Upper lobe of right lung (tissue), 1 donor: Measurements from ENCODE around the gene TRAF2. TPM values are rescaled to one million over a fixed set of nuclear protein-coding genes. Genes with fewer than 3 reads are reported as not detected.

Source experiments
- ATAC-seq: fragments of 200-7000 bp; cut with Tn5 transposase; one replicate; pipeline ENCODE4 v1.9.1; 2020; ENCODE audit warnings: mild to moderate bottlenecking, moderate library complexity
- DNase-seq: peaks from one replicate; pipeline ENCODE4 v3.0.0-alpha.2; 2020
- H3K27ac ChIP-seq: fragments of 200-600 bp; one replicate; pipeline ENCODE4 v1.8.0; 2022
- H3K27me3 ChIP-seq: fragments of 200-600 bp; one replicate; pipeline ENCODE4 v1.8.0; 2022; ENCODE audit warnings: mild to moderate bottlenecking
- H3K36me3 ChIP-seq: fragments of 200-600 bp; one replicate; pipeline ENCODE4 v1.8.0; 2022
- H3K4me1 ChIP-seq: fragments of 200-600 bp; one replicate; pipeline ENCODE4 v1.8.0; 2022
- H3K4me3 ChIP-seq: fragments of 200-600 bp; one replicate; pipeline ENCODE4 v1.8.0; 2022; ENCODE audit warnings: mild to moderate bottlenecking
- H3K9me3 ChIP-seq: fragments of 200-600 bp; one replicate; pipeline ENCODE4 v1.8.0; 2022
- intact Hi-C: fragments of 100-400 bp; cut with DNase I; formaldehyde crosslinking; loops from one replicate; pipeline ENCODE4 v1.11.0; 2022
- total RNA-seq: library from RNA; stranded (reverse); fragmentation: NEBNext Ultra II Directional; extraction: Animal tissue kit (Norgen Biotek cat#: 25700); gene quantifications from one replicate; pipeline ENCODE4 v1.2.1, GENCODE V29; 2021
- TF ChIP-seq, protein P1 (sequence below): fragments of 200-600 bp; IDR thresholded peaks from one replicate; pipeline ENCODE4 v1.8.0; 2022; ENCODE audit warnings: antibody characterized with exemption
- donor health status: DM: no; HTN: yes; CAD: no; lungs with severe emphysema.

Gene TRAF2
- total RNA-seq, 1 donor from 2014 or later: 14.8 TPM

DNA sequence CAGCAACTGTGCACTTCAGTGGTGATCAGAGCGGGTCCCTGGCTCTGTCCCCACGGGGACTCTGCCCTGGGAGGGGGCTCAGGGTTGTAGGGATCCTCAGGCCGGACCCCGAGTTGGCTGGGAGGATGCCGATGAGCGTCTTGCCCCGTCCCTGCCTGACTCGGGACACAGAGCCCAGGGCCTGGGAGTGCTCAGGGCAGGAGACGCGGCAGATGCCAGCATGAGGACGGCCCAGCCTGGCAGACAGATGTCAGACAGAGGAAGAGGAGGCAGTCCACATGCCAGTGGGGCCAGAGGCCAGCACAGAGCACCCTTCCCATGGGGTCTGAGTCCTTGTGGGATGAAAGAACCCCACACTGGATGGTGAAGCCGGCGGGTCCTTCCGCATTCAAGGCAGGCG, 77.0 kb downstream of the TRAF2 start:
- TF ChIP-seq, protein P1, sequence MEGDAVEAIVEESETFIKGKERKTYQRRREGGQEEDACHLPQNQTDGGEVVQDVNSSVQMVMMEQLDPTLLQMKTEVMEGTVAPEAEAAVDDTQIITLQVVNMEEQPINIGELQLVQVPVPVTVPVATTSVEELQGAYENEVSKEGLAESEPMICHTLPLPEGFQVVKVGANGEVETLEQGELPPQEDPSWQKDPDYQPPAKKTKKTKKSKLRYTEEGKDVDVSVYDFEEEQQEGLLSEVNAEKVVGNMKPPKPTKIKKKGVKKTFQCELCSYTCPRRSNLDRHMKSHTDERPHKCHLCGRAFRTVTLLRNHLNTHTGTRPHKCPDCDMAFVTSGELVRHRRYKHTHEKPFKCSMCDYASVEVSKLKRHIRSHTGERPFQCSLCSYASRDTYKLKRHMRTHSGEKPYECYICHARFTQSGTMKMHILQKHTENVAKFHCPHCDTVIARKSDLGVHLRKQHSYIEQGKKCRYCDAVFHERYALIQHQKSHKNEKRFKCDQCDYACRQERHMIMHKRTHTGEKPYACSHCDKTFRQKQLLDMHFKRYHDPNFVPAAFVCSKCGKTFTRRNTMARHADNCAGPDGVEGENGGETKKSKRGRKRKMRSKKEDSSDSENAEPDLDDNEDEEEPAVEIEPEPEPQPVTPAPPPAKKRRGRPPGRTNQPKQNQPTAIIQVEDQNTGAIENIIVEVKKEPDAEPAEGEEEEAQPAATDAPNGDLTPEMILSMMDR: no peak
- Histone ChIP-seq H3K27ac (no peak overlapping the region), H3K27me3 (no peaks in the 10 kb centered on the region), H3K4me3 (no peak overlapping the region), H3K4me1 (peaks cover 15% of the 10 kb centered on the region), H3K9me3 (no peaks in the 10 kb centered on the region), H3K36me3 (no peaks in the 10 kb centered on the region)
- no peak for DNase-seq
- intact Hi-C loops: no loop called here
- no peak for ATAC-seq

DNA sequence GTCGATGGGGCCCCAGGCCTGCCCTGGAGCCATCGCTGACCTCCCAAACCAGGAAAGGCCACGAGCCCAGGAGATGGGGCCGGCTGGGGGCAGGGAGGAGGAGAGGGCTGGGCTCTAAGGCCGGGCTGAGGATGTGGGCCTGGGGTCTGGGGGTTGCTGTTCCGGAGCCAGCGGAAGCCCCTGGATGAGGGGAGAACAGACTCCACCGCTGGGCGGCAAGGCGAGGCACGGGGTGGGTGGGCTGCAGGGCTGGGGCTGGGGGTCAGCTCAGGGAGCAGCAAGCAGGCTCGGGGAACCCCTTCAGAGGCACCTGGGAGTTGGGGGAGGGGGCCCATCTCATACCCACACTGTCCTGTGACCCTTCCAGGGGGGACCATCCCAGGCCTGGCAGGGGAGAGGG, 77.4 kb downstream of the TRAF2 start:
- Histone ChIP-seq H3K27me3 (no peaks in the 10 kb centered on the region), H3K36me3 (no peaks in the 10 kb centered on the region), H3K4me3 (no peak overlapping the region), H3K9me3 (no peaks in the 10 kb centered on the region), H3K27ac (no peak overlapping the region), H3K4me1 (peaks cover 15% of the 10 kb centered on the region)
- DNase-seq (no peak), ATAC-seq (no peak)
- intact Hi-C loops: no loop called here
- TF ChIP-seq, protein P1: no peak

DNA sequence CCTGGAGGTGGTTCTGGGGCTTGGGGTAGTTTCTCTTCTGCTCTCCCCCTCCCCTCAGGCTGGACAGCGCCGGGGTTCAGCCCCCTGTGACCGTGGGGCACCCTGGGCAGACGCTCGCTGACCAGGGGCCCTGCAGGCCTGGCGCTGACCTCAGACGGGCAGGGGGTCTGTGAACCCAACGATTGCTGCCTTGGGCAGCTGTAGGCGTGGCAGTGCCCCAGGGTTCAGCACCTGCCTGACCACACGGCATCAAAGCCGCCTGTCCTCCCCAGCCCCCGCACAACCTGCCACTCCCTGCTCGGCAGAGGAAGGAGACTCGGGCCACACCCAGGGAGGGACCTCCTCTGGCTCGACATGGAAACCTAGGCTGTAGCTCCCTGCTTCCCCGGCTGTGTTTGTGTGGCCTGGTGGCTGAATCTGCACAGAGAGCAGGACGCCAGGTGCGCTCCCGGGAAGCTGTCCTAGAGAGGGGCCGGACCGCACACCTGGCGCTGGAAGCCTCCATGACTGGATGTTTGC, 77.9 kb downstream of the TRAF2 start:
- H3K4me1 ChIP-seq: peaks cover 15% of the 10 kb centered on the region
- ATAC-seq (no peak), DNase-seq (no peak)
- TF ChIP-seq, protein P1: no peak
- H3K36me3 ChIP-seq: no peaks in the 10 kb centered on the region
- no peaks in the 10 kb centered on the region for H3K27me3 ChIP-seq
- no peaks in the 10 kb centered on the region for H3K9me3 ChIP-seq
- no peak overlapping the region for H3K4me3 ChIP-seq
- H3K27ac ChIP-seq: no peak overlapping the region
- intact Hi-C loops: no loop called here

DNA sequence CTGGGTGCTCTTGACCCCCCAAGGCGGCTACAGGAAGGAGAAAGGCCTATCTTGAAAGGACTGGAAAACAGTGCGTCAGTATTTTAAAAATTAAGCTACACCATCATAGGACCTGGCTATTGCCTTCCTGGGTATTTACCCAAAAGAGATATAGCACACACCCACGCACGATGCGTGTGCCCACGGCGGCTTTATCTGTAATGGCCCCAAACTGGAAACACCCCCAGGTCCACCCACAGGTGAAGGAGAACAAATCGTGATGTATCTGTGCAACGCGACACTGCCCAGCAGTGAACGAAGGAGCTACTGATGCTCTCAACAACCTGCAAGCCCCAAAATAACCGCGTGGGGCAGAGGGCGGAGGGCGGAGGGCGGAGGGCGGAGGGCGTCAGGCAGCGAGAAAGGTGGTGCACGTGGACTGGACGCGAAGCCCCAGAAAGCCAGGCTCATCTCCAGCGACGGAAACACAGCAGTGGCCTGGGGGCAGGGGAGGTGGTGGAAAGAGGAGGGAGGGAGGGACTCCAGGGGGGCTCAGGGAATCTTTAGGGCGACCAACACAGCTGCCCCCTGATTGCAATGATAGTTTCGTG, 78.6 kb downstream of the TRAF2 start:
- intact Hi-C loops: no loop called here
- Histone ChIP-seq H3K9me3 (no peaks in the 10 kb centered on the region), H3K27ac (no peak overlapping the region), H3K4me1 (peaks cover 15% of the 10 kb centered on the region), H3K4me3 (no peak overlapping the region), H3K27me3 (no peaks in the 10 kb centered on the region), H3K36me3 (no peaks in the 10 kb centered on the region)
- TF ChIP-seq, protein P1: no peak
- ATAC-seq (no peak), DNase-seq (no peak)

DNA sequence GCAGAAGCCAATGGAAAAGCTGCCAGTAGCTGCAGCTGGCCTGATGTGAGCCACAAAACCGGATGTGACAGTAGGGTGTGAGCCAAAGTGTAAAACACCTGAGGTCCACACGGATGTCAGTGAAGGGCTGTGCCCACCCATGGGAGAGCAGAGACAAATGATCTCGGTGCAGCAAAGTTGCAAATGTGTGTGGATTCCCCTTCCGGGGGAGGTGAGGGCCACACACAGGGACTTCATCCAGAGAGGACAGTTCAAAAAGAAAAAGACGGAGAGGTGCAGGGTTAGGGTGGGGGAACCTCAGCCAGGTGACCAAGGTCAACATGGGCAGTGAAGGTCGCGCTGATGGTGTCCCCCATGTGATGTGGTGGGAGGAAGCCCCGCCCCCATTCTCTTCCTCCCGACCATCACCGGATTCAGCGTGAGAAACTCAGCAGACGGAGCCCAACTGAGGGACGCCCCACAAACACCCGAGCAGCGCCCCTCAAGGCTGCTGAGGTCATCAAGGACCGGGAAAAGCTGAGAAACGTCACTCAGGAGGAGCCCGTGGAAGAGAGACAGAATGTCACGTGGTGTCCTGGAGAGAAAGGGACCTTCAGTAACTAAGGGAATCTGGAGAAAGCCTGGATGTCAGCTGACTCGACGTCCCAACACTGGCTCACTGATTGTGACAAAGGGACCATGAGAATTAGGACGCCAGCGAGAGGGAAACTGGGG, 79.6 kb downstream of the TRAF2 start:
- H3K9me3 ChIP-seq: no peaks in the 10 kb centered on the region
- intact Hi-C loops: no loop called here
- TF ChIP-seq, protein P1: no peak
- ATAC-seq (no peak), DNase-seq (no peak)
- no peaks in the 10 kb centered on the region for H3K27me3 ChIP-seq
- H3K4me1 ChIP-seq: peaks cover 15% of the 10 kb centered on the region
- no peak overlapping the region for H3K4me3 ChIP-seq
- H3K27ac ChIP-seq: no peak overlapping the region
- no peaks in the 10 kb centered on the region for H3K36me3 ChIP-seq
